Endothelial cell of umbilical vein (primary cell): ENCODE measurements around the gene PSMD3. TPM values are rescaled to one million over a fixed set of nuclear protein-coding genes. Genes with fewer than 3 reads are reported as not detected.

Source experiments
- Bru-seq: library from RNA; stranded (reverse); fragments of 400-500 nt; gene quantifications from one replicate; lab custom pipeline; 2021; lab: Mats Ljungman, UMichigan
- BruChase-seq, 2 experiments: library from RNA; stranded (reverse); fragments of 400-500 nt; gene quantifications; one replicate each; lab custom pipeline; 2021; lab: Mats Ljungman, UMichigan
- BruUV-seq: library from RNA; stranded (reverse); fragments of 400-500 nt; replicated peaks from 2 replicates; lab custom pipeline; 2021; lab: Mats Ljungman, UMichigan
- CTCF ChIA-PET: fragments of 300-600, 350-600 bp; sonication (Branson Sonifier 250); formaldehyde crosslinking; loops from one replicate; lab custom pipeline; 2021; ENCODE audit warnings: antibody characterized with exemption, inconsistent platforms; lab: Charles Lee
- POLR2A ChIA-PET: fragments of 300-600, 350-600 bp; sonication (Branson Sonifier 250); formaldehyde crosslinking; loops from one replicate; lab custom pipeline; 2021; ENCODE audit warnings: antibody characterized with exemption, inconsistent platforms; lab: Charles Lee
- DNase-seq: peaks from one replicate; pipeline ENCODE4 v3.0.0-alpha.2; 2011; ENCODE audit warnings: low read depth, low spot score
- FAIRE-seq: peaks from 2 replicates; lab custom pipeline; 2011; peaks lifted over from hg19 to GRCh38; lab: Jason Lieb, UNC
- H2AFZ ChIP-seq: 2 replicates; pipeline ENCODE4 v1.6.0; 2012; ENCODE audit warnings: low read depth, low read length, control low read depth, inconsistent platforms
- H3K27ac ChIP-seq: 2 replicates; pipeline ENCODE4 v1.5.1; 2011; ENCODE audit warnings: low read depth, mild to moderate bottlenecking, control low read depth, low read length, moderate library complexity; ENCODE audit not compliant: insufficient read depth
- H3K27me3 ChIP-seq, 2 experiments: 2 replicates each; pipeline versions ENCODE4 v1.6.0 to v1.6.1; 2011; ENCODE audit warnings: low read length in 2 of 2, mixed read lengths in 1 of 2; ENCODE audit not compliant: control insufficient read depth in 2 of 2, insufficient read depth in 2 of 2
- H3K36me3 ChIP-seq, 2 experiments: 2 replicates in 1 of 2; 3 replicates in 1 of 2; pipeline ENCODE4 v1.5.1; 2011; ENCODE audit warnings: low read length in 2 of 2, mild to moderate bottlenecking in 1 of 2, moderate library complexity in 1 of 2; ENCODE audit not compliant: control insufficient read depth in 2 of 2, insufficient read depth in 2 of 2; ENCODE audit errors: extremely low read depth in 1 of 2
- H3K4me1 ChIP-seq: 3 replicates; pipeline ENCODE4 v1.5.1; 2011; ENCODE audit warnings: mild to moderate bottlenecking, low read length; ENCODE audit not compliant: control insufficient read depth, insufficient read depth; ENCODE audit errors: extremely low read depth
- H3K4me2 ChIP-seq: 2 replicates; pipeline ENCODE4 v1.6.1; 2011; ENCODE audit warnings: low read length, control low read depth, mixed read lengths; ENCODE audit not compliant: insufficient read depth
- H3K4me3 ChIP-seq, 3 experiments: fragments of 200-600 bp in 1 of 3; sonication (generic), shearing (Covaris generic) in 1 of 3; replicated peaks in 1 of 3; 2 replicates each; pipeline ENCODE4 v1.5.1; 2011 to 2016; ENCODE audit warnings: control low read depth in 3 of 3, low read length in 3 of 3, mild to moderate bottlenecking in 2 of 3, inconsistent platforms in 1 of 3, low read depth in 1 of 3, moderate library complexity in 1 of 3; ENCODE audit not compliant: insufficient read depth in 1 of 3
- H3K79me2 ChIP-seq: 2 replicates; pipeline ENCODE4 v1.6.0; 2012; ENCODE audit warnings: low read length, inconsistent platforms; ENCODE audit not compliant: control insufficient read depth, insufficient read depth
- H3K9ac ChIP-seq: replicated peaks from 2 replicates; pipeline ENCODE3; 2011; ENCODE audit warnings: low read length, control low read depth; ENCODE audit not compliant: insufficient read depth; ENCODE audit errors: extremely low read depth
- H3K9me1 ChIP-seq: replicated peaks from 3 replicates; pipeline ENCODE4 v1.6.0; 2011; ENCODE audit warnings: mild to moderate bottlenecking, low read length; ENCODE audit not compliant: control insufficient read depth, insufficient read depth; ENCODE audit errors: extremely low read depth
- H3K9me3 ChIP-seq: replicated peaks from 2 replicates; pipeline ENCODE4 v1.5.1; 2012; ENCODE audit warnings: low read length, inconsistent platforms; ENCODE audit not compliant: control insufficient read depth, insufficient read depth
- H4K20me1 ChIP-seq: replicated peaks from 2 replicates; pipeline ENCODE3; 2011; ENCODE audit warnings: mild to moderate bottlenecking, low read length; ENCODE audit not compliant: control insufficient read depth, insufficient read depth; ENCODE audit errors: extremely low read depth
- CTCF ChIP-seq, 2 donors: IDR thresholded peaks; 1 replicate in 1 of 2; 2 replicates in 1 of 2; pipeline ENCODE4 v1.5.1; 2011; ENCODE audit warnings: low read length in 2 of 2, mild to moderate bottlenecking in 2 of 2, moderate library complexity in 2 of 2, control low read depth in 1 of 2, inconsistent platforms in 1 of 2, low read depth in 1 of 2; ENCODE audit not compliant: insufficient read depth in 1 of 2; ENCODE audit errors: extremely low read depth in 1 of 2
- EZH2 ChIP-seq: IDR thresholded peaks from 2 replicates; pipeline ENCODE4 v1.6.1; 2012; ENCODE audit warnings: borderline replicate concordance, low read depth, mild to moderate bottlenecking, moderate library complexity, low read length, inconsistent platforms; ENCODE audit not compliant: severe bottlenecking
- JUN ChIP-seq: IDR thresholded peaks from 2 replicates; pipeline ENCODE4 v1.6.1; 2011; ENCODE audit warnings: borderline replicate concordance, low read depth; ENCODE audit not compliant: insufficient read length, insufficient read depth
- MYC ChIP-seq: IDR thresholded peaks from one replicate; pipeline ENCODE4 v1.6.1; 2011; ENCODE audit warnings: mild to moderate bottlenecking, low read depth, low read length
- POLR2A ChIP-seq: IDR thresholded peaks from 2 replicates; pipeline ENCODE4 v1.6.1; 2012; ENCODE audit warnings: low read depth, mild to moderate bottlenecking, control low read depth, low read length
- POLR2AphosphoS5 ChIP-seq: IDR thresholded peaks from 2 replicates; pipeline ENCODE4 v1.6.1; 2012; ENCODE audit warnings: low read depth, mild to moderate bottlenecking, control low read depth, low read length, moderate library complexity; ENCODE audit not compliant: insufficient read depth
- dilution Hi-C: fragments of 300-500 bp; cut with MboI; formaldehyde crosslinking; loops from one replicate; pipeline ENCODE4 v1.15.0; 2019; ENCODE audit warnings: low sequenced_read_pairs; ENCODE audit not compliant: extremely low pct_ligation_motif_present
- intact Hi-C: fragments of 100-400 bp; cut with micrococcal nuclease; formaldehyde crosslinking; loops from one replicate; pipeline ENCODE4 v1.10.0; 2022
- long read RNA-seq: library from polyadenylated mRNA; stranded (forward); transcript quantifications from one replicate; pipeline ENCODE4 v2.0.0, GENCODE V29; 2021
- polyA minus RNA-seq, 3 experiments: library from RNA; depleted of rRNA, polyadenylated mRNA; stranded (reverse); fragments of >200 nt; gene quantifications; 1 replicate in 1 of 3; 2 replicates in 2 of 3; pipeline ENCODE4 v1.2.3, GENCODE V29; 2011
- polyA plus RNA-seq, 4 experiments: library from polyadenylated mRNA; depleted of rRNA in 3 of 4; stranded (reverse) in 3 of 4; unstranded in 1 of 4; fragments of >200 nt; gene quantifications; 2 replicates each; pipeline versions ENCODE4 v1.2.1 to v1.2.3, GENCODE V29; 2011 to 2012; ENCODE audit warnings: missing spikeins in 1 of 4
- total RNA-seq: library from RNA; stranded (reverse); gene quantifications from 2 replicates; pipeline ENCODE4 v1.2.3, GENCODE V29; 2021
- TF ChIP-seq, protein P1 (sequence below): IDR thresholded peaks from 2 replicates; pipeline ENCODE4 v1.6.1; 2011; ENCODE audit not compliant: insufficient read depth, insufficient read length

PSMD3 gene
- total RNA-seq (136 and 142 TPM in 2 replicates), polyA plus RNA-seq (117 and 120 TPM in 2 replicates), polyA minus RNA-seq (106 and 111 TPM in 2 replicates), Bru-seq, nascent RNA (percentile 84 among the genes with signal in this experiment), BruChase-seq, experiment 1, labeled RNA remaining after a 6-hour chase (percentile 91 among the genes with signal in this experiment), BruChase-seq, experiment 2, labeled RNA remaining after a 2-hour chase (percentile 81 among the genes with signal in this experiment)
- 118 and 139 TPM in 2 replicates for polyA plus RNA-seq (2011; cell fraction: cytosol; rRNA removed)
- polyA plus RNA-seq (2011; cell fraction: nucleus; rRNA removed) = 111 and 117 TPM in 2 replicates
- 136 and 166 TPM in 2 replicates for polyA plus RNA-seq (2012)
- 66.7 TPM for polyA minus RNA-seq (2011; cell fraction: cytosol; rRNA and poly(A)+ RNA removed)
- 29.1 and 42.5 TPM in 2 replicates for polyA minus RNA-seq (2011; cell fraction: nucleus; rRNA and poly(A)+ RNA removed)
- long read RNA-seq, transcript PSMD3-201 (12 exons, 2,158 nt) = major isoform, 75 of 133 reads
- long read RNA-seq, partial matches to known transcripts = 20 of 133 reads
- long read RNA-seq, other reads (novel, unspliced or antisense) = 38 of 133 reads

- H2AFZ ChIP-seq = peak within 1 kb of the TSS; percentile 72
- FAIRE-seq (peak; percentile 100), DNase-seq (peak; percentile 100)
- ChIA-PET POLR2A (interaction anchor here (0.6 to 1.0 kb wide), 4 partner anchors 22 to 53 kb away, joined by 3 to 5 read pairs (median 4); partner anchors contain the start of genes LRRC3C and ORMDL3), CTCF (interaction anchor here (0.6 to 7.2 kb wide), 19 partner anchors 16 to 359 kb away, joined by 3 to 108 read pairs (median 4); partner anchors contain the start of genes CSF3, MIEN1, ORMDL3 and WIPF2)
- H4K20me1 ChIP-seq = no peaks in the 10 kb centered on the region
- TF ChIP-seq, protein P1, sequence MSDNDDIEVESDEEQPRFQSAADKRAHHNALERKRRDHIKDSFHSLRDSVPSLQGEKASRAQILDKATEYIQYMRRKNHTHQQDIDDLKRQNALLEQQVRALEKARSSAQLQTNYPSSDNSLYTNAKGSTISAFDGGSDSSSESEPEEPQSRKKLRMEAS = peak; percentile 62
- TF ChIP-seq JUN (peak; percentile 76), EZH2 (no peak), POLR2A (peak; percentile 75), POLR2AphosphoS5 (peak; percentile 94), MYC (no peak), CTCF (IDR thresholded peaks at IDR 0.05; ENCODE audit: extremely low read depth in 1 of 2, insufficient read depth in 1 of 2, low read depth in 1 of 2, low read length in 2 of 2) (peak; percentile 73 to 77)
- peak within 1 kb of the TSS; percentile 84 to 100 (median 87) for H3K4me3 ChIP-seq
- intact Hi-C loops (loop anchor here (1.0 to 2.0 kb wide), 9 partner anchors 21 to 358 kb away; partner anchors contain the start of genes LRRC3C, MIEN1 and ORMDL3), dilution Hi-C loops (no loop called here)
- no TSS peak for BruUV-seq
- H3K79me2 ChIP-seq = peaks cover 24% of the 10 kb centered on the region
- H3K27me3 ChIP-seq = peaks cover 6 to 16% of the 10 kb centered on the region in 2 experiments
- peak within 1 kb of the TSS; percentile 99 for H3K9ac ChIP-seq
- no peaks in the 10 kb centered on the region for H3K9me1 ChIP-seq
- H3K36me3 ChIP-seq = peaks cover 7 to 14% of the 10 kb centered on the region in 2 experiments
- peaks cover 21% of the 10 kb centered on the region for H3K4me1 ChIP-seq
- peak within 1 kb of the TSS; percentile 98 for H3K4me2 ChIP-seq
- H3K9me3 ChIP-seq = no peaks in the 10 kb centered on the region
- peak within 1 kb of the TSS; percentile 87 for H3K27ac ChIP-seq
Observed at GRCh38 chr17:39980351-39981206, at the start of gene PSMD3. Gene PSMD3, plus strand, starts transcription at chr17:39980807. Its CDS starts 164 bp downstream, at chr17:39980971.
